Left renal pelvis (tissue), 4 donors: ENCODE results near the gene EPHB1. TPM values are rescaled to one million over a fixed set of nuclear protein-coding genes. Genes with fewer than 3 reads are reported as not detected.

Experiments
- DNase-seq, 4 donors: peaks; one replicate each; pipeline ENCODE4 v3.0.0-alpha.2; 2013; ENCODE audit warnings: low read depth in 4 of 4, low spot score in 3 of 4
- polyA plus RNA-seq, 4 donors: library from polyadenylated mRNA; unstranded; fragments of 120-200 nt; gene quantifications; one replicate each; pipeline ENCODE4 v1.2.1, GENCODE V29; 2013; ENCODE audit not compliant: insufficient read length in 4 of 4

The EPHB1 gene
- polyA plus RNA-seq, 4 donors: 3.6 to 5.8 (median 5.4) TPM

DNA sequence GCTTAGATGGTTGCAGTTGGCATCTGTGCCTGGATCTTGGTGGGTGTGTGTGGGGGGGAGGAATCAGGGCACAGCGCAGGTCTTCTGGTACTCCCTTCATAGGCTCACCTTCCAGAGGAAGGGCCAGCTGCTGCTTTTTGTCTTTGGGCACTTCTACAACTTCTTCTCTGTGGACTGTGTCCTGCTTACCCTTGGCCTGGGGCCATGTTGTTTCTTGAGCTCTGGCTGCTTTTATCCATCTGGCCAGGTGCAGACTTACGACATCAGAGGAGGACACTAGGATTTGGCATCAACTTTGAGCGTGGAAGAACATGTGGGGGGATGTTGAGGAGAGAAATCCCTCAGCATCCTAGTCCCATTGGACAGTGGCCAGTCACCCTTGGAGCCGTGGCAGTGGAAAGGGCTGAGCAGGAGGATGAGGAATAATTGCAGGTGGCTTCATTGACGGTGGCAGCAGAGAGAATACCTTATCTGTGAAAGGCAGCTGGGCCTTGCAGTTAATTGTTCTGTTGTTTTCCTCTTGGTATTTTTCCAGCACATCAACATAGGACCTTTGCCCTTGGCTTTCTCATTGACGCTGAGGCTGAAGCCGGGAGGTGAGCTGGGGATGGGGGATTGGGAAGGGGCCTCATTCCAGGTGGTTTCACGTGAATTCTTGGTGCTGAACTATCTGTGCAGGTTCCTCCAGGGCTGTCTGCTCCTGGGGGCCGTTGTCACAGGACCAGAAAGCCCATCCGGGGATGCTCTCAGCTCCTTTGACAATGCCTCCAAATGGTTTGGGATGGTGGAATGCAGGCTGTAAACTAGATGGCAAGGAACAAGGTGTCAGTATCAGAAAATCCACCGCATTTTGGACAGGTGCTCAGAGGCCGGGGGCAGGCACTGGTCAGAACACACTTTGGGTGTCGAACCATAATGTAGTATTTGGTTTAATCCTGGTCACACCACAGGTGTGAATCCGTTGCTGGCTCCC is 9.7 kb downstream of the EPHB1 start:
- DNase-seq: no peak

DNA sequence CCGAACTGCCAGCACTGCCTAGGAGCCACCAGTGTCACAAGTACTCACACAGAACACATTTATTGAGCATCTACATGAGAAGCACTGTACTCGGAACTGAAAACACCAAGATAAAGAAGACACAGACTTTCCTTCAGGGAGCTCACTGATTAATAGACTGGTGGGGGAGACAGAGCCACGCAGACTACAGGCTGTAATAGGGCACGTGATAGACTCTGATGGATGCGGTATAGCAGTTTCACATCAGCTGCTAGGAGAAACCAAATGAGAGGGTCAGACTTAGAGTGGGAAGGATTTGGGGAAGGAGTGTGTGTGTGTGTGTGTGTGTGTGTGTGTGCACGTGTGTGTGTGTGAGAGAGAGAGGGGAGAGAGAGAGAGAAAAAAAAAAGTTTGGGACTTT is 12.1 kb downstream of the EPHB1 start:
- DNase-seq: no peak

DNA sequence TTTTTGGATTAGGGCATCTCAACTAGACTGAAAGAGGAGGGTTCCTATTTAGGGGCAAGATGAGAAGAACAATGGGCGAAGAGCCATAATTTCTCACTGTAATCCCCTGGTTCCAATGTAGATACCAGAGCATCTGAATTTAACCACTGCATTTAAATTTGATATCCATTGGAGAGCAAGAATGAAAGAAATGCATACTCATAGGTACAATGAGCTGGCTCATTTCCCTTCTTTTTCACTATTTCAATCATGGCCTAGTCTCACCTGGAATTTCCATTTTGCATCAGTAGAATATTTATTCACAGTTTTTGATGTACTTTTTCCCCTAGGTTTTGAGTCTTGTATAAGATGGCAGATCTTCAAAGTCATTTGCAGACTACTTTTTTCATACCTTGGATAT is 13.8 kb downstream of the EPHB1 start:
- no peak for DNase-seq

DNA sequence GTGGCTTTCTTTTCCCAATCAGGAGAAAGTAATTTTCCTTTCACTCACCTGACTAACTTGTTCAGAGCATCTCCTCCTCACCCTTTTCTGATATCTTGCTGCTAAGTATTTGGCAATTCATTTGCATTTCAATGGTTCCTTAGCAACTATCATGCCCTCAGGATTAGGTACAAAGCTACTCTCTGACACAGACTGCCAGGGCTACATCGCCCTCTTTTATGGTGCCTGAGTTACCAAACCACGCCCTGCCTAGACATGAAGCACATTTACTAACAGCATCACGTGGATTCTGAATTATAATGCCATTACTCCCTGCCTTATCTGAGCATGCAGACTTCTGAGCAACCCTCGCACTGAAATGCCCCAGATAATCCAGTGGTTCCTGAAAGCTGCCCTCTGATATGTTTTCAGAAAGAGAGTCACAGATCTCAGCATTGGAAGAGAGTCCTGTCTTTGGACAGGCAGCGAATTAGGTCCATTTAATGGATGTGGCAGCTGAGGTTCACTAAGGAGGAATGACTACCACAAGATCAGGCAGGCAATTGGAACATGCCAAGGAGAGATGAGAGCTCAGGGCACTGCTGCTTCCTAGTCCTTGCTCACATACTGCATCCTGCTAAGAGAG is 14.5 kb downstream of the EPHB1 start:
- DNase-seq: no peak

DNA sequence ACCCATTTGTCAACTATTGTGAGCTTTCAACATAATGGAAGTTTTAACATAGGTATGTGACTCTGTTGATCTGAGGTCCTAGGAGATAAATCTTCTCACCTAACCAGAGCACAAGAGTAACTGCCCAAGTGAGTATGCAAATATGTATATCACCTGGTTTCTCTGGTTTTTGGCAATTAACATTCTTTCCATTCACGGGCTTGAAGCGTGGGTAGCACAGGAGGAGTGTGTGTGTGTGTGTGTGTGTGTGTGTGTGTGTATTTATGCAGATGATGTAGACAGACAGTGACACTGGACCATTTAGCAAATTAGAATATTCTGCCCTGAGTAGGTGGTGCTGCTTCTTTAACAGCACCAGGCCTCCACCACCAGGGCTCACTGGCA is 15.0 kb downstream of the EPHB1 start:
- DNase-seq: no peak

DNA sequence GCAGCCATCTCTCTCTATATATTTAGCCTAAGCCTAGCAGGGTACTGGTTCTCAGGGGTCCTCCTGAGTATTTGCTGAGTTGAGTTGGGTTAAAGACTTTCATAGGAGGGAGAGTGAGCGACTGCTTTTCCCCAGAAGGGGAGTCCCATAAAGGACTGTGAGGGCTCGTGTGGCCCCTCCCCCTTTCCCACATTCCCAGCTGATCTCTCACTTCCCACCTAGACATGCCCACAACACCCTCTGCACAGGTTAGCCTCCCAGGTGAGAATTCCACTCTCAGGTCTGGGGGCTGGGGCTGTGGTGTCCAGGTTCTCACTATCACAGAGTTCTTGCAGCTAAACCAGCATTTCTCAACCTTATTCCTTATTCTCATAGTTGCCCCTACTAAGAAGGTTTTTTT is 15.8 kb downstream of the EPHB1 start:
- DNase-seq: no peak

DNA sequence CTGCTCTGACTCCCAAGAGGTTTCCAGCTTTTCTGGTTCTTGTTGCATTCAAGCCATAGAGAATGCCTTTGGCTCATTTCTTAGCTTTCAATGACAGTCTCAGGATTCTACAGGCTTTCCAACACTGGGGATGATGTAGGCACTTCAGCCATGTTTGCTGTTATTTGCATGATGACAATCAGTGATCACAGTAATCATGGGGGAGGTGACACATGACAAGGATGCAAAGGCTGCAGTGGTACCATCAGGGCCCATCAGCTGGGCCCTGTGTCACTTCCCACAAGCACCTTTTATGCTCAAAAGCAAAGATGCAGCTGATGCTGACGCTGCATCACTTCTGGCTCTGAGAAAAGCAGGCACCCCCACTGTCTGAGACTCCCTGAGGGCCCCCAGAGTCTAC is 18.6 kb downstream of the EPHB1 start:
- no peak for DNase-seq

DNA sequence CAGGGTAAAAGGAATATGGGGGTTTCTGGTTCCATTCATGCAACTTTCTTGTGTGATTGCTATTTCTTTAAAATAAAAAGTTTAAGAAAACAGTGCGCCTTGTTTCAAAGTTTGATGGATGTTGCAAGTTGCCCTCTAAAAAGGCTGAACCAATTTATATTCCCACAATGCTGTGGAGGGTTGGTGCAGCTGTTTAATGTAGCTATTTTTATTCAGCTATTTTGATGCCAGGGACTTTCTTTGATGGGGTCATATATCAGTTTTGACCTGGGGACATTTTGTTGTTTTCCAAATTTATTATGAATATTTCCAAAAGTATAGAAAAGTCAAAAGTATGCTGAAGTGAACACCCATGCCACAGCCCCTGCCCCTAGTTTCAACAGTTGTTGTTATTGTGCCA is 20.5 kb downstream of the EPHB1 start:
- DNase-seq: no peak

DNA sequence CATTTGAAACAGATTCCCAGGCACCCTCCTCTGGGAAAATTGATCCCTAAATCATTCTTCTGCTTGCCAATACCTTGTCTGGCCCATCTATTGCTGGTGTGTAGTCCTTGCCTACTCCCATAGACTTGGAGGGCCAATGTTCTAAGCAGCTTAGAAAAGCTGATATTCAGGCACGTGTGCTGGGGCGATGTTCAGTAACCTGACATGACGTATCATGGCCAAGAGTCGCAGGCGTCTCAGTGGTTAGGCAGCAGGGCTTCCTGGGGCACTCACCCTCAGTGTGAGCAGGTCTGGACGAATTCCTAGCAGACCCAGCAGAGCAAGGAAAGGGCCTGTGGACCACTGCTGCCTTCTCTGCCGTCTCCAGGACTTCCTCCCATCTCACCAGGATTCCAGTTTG is 21.6 kb downstream of the EPHB1 start:
- DNase-seq: no peak

DNA sequence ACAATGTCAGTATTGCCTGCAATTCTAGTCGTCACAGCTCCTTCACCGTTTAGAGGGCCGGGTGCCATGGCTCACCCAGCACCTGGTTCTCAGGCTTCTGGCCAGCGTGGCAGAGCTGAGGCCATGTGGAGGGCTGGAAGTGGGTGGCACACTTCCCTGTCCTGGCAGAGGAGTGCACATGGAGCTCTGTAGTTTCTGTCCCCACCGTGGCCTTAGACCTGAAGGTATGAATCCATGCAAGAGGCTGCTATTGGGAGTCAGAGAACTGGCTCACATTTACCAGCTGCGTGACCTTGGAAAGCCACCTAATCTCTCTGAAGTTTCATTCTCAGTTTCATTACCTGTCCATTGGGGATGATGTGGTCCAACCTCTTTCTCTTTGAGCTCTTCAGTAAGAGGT is 22.2 kb downstream of the EPHB1 start:
- DNase-seq: no peak

DNA sequence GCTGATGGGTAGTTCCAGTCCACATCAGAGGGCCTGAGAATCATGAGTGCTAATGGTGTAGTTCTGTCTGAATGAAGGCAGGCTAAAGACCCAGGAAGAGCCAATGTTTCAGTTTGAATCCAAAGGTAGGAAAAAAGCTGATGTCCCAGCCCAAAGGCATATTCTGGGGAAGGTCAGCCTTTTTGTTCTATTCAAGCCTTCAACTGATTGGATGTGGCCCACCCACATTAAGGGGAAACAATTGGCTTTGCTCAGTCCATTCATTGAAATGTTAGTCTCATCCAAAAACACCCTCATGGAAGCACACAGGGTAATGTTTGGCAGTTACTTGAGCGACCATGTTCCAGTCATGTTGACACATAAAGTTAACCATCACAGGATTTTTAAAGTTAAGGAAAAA is 25.9 kb downstream of the EPHB1 start:
- DNase-seq: no peak

DNA sequence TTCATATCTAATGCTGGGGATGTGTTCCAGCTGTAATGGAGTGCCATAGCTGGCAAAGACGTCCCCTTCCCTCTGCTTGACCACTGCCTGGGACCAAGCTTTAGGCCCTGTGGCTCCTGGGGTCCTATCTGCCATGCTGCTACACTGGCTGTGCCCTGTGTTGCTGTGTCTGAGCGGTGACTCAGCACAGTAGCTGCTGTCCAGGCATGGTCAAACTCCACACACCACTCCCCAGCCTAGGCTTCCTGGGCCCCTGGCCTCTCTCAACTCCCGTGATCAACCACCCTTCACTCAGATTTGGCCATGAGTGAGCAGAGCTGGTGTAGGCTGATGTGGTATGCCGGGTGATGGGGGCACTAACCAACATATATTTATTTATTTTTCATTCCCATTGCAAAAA is 27.0 kb downstream of the EPHB1 start:
- DNase-seq: no peak

DNA sequence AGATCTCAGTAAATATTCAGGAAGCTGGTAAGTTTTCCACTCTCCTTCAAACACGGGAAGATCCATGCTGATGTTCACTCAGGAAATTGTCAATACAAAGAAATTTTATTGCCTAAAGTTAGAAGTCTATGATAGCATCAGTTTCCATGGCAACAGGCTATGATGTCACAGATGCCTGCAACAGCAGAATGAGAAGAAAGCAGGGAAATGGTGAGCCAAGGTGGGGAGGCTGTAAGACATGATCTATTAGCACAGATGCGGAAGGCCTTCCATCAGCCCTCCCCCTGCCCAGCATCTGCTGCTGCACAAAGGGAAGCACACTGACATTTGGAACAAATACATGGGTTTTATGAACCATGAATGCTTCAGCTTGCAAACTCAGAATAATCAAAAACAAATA is 28.6 kb downstream of the EPHB1 start:
- DNase-seq: no peak

DNA sequence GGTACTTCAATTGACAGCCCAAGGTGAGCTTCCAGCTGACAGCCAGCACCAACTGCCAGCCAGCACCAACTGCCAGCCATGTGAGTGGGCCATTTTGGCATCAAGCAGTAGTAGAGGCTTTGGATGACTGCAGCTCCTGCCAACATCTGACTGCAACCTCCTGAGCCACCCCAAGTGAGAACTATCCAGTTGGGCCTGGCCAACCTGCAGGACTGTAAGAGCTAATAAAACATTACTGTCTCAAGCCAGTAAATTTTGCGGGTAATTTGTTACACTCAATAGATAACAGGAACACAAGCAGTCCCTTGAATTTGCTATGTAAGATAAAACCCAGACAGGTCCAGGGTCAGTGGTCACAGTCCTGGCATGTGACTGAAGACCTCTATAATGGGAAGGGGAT is 29.7 kb downstream of the EPHB1 start:
- DNase-seq: peak in 2 of 4 donors; percentile 38 to 51

DNA sequence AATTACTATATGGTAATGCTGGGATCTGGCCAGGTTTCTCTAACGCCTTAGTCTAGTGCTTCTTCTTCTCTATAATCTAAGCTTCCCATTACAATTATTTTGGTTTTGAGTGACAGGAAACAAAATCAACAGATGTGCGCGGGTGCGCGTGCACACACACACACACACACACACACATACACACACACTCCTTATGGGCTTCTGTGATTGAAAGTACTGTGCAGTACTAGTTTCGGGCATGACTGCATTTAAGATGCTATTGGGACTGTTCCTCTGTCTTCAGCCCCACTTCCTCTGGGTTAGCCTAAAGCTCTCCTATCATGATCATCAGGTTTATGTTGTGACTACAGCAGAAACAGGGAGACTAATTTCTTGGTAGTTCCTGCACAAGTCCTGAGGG is 32.2 kb downstream of the EPHB1 start:
- no peak for DNase-seq

DNA sequence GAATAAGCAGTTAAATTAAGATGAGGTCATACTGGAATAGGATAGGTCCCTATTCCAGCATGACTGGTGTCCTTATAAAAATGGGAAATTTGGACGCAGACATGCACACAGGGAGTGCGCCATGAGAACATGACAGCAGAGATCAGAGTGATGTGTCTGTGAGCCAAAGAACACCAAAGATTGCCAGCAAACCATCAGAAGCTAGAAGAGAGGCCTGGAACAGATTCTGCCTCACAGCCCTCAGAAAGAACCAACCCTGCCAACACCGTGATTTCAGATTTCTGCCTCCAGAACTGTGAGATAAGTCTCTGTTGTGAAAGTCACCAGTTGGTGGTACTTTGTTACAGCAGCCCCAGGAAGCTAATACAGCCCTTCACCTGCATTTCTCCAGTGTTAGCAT is 34.7 kb downstream of the EPHB1 start:
- DNase-seq: no peak

DNA sequence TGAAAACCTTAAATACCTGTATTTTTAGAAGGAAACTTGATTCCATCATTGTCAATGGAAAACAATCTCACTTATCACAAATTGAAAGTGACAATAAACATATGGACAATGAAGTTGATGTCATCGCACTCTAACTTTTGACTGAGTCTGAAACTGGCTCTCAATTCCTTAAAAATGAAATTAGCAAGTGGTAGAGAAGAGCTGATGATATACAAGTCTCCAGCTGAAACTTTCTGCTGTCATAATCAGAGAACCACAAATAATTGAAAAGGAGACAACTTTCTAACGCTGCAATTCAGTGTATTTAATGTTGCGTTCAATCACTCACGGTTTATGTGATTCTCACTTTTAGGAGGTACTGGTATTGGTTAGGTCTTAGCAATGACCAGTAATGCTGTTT is 37.5 kb downstream of the EPHB1 start:
- no peak for DNase-seq

DNA sequence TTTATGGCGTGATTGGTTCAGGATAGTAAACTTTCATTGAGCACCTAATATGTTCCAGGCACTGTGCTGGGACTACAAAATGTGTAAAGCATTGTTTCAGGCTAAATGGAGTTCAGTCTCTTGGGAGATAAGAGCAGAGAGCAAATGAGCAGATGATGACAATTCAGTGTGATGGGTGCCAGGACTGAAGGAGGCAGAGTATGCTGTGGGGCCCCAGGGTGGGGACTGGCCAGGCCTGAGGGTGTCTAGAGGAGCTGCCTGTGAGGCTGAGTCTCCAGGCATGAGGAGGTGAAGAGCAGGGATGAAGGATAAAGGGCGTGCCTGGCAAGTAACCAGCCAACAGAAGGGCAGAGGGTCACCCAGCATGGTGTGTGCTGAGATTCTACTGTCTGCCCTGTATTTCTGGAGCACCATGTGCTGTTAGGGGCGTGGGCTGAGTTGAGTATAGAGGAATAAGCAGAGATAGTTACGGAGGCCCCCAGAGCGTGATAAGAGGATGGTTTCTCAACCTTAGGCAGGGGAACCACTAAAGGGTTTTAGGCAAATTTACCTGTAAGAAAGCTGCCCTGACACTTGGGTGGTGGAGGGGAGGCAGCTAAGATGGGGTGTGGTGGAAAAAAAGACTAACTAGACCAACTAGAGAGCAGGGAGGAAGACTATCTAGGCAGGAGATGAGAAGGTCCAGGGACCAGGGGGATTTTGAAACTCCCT is 38.5 kb downstream of the EPHB1 start:
- DNase-seq: no peak

DNA sequence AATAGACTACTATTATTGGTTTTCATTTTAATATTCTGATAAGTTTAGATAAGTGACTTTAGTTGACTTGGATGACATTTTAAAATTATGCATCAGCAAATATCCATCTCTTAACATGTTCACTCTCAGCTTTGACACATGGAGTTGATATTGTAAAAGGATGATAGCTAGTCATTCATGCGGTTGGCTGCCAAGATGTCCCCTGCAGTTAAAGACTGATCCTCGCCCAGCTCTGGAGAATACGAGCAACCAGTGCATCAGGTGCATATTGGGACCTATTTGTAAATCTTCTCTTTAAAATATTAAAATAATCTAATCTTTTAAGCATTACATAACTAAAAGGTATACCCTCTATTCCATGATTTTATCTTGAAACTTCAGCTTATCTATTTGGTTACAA is 41.9 kb downstream of the EPHB1 start:
- DNase-seq: no peak

DNA sequence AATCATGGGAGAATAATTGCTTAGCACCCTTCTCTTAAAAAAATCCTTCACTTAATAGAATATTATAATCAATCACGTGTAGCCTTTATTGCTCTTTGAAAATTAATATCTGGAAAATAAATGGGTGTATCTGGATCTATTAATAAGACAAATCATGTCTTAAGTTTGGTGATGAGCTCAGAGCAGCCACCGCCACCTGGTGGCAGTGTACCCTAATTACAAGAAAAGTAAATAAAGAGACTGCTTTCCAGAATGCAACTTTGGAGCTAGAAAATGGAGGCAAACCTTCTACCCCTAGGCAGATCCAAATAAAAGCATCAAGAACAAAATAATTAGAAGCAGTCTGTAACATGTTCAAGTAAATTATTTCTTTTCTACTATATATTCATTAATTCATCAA is 43.5 kb downstream of the EPHB1 start:
- DNase-seq: no peak

DNA sequence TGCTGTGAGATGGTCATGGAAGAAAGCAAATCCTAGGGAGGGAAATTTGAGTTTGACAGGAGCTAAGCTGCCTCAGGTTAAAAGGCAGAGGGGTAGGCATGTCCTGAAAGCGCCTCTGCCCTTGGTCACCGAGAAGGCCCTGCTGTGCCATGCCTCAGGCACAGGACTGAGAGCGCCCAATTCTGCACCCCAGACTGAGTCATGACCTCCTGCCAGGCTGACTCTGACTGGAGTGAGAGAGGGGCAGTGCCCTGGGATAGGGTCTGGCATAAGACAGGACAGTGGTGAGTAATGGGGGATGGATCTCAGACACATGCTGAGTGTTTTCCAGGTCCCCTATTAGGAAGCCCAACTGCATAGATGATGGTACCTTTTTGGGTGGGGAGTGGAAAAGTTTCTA is 44.4 kb downstream of the EPHB1 start:
- DNase-seq: no peak

DNA sequence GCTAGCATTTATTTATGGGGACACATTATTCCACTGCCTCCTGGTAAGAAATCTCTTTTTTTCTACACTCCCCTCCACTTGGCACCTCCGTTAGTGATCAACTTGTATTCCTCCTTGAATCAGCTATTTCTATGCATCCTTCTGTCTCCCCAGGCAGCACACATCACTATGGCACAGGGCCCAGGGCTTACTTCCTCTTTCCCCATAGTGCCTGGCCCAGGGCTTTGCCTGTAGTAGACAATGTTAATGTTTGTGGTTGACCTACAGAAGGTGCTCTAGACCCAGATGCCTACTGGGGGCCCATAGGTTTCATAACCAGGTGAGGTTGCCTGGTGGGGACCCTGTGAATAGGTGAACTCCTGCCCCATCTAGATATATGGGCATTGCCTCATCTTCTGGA is 44.9 kb downstream of the EPHB1 start:
- DNase-seq: no peak
